HepG2 (cell line): ENCODE measurements around the gene DIPK1C. TPM values are rescaled to one million over a fixed set of nuclear protein-coding genes. Genes with fewer than 3 reads are reported as not detected.

Experiments used
- CREB1 ChIP-seq, 2 experiments: fragments of 450-650 bp in 1 of 2; IDR thresholded peaks; 2 replicates each; pipeline ENCODE4 v1.6.1; 2016 to 2017; ENCODE audit warnings: control low read depth in 1 of 2, mild to moderate bottlenecking in 1 of 2, missing compliant biosample characterization in 1 of 2, missing genetic modification characterization in 1 of 2
- DZIP1 ChIP-seq: sonication (generic); formaldehyde crosslinking; IDR thresholded peaks from 2 replicates; pipeline ENCODE4 v1.5.0; 2020; ENCODE audit warnings: mild to moderate bottlenecking, missing genetic modification reagents
- GLMP ChIP-seq: sonication (generic); formaldehyde crosslinking; IDR thresholded peaks from 2 replicates; pipeline ENCODE4 v1.9.0; 2021; ENCODE audit warnings: missing genetic modification reagents, mild to moderate bottlenecking, borderline replicate concordance
- HOXA3 ChIP-seq: sonication (generic); formaldehyde crosslinking; IDR thresholded peaks from 2 replicates; pipeline ENCODE4 v1.5.0; 2020; ENCODE audit warnings: missing genetic modification reagents
- KIAA2018 ChIP-seq: sonication (generic); formaldehyde crosslinking; IDR thresholded peaks from 2 replicates; pipeline ENCODE4 v1.5.0; 2020; ENCODE audit warnings: mild to moderate bottlenecking, missing genetic modification reagents, borderline replicate concordance
- NFE2L2 ChIP-seq: fragments of 150-350 bp; IDR thresholded peaks from 2 replicates; pipeline ENCODE4 v1.6.1; 2014; ENCODE audit warnings: low read length
- PHF8 ChIP-seq: sonication (generic); formaldehyde crosslinking; IDR thresholded peaks from 2 replicates; pipeline ENCODE4 v1.5.0; 2020; ENCODE audit warnings: missing genetic modification reagents
- POGK ChIP-seq: sonication (generic); formaldehyde crosslinking; conservative IDR thresholded peaks from 2 replicates; pipeline ENCODE4 v1.8.0; 2022; ENCODE audit warnings: mild to moderate bottlenecking, moderate library complexity, missing genetic modification reagents
- RXRB ChIP-seq: IDR thresholded peaks from 2 replicates; pipeline ENCODE4 v1.6.1; 2016; ENCODE audit warnings: borderline replicate concordance, missing genetic modification reagents, missing compliant biosample characterization
- U2AF1 ChIP-seq: fragments of 200-400 bp; formaldehyde crosslinking; optimal IDR thresholded peaks from 2 replicates; pipeline ENCODE3; 2017; ENCODE audit warnings: mild to moderate bottlenecking, low read depth, low read length
- XRCC5 ChIP-seq: fragments of 200-400 bp; formaldehyde crosslinking; optimal IDR thresholded peaks from 2 replicates; pipeline ENCODE3; 2017; ENCODE audit warnings: mild to moderate bottlenecking, low read length
- ZBTB7A ChIP-seq: sonication (generic); formaldehyde crosslinking; IDR thresholded peaks from 2 replicates; pipeline ENCODE4 v1.8.0; 2022; ENCODE audit warnings: mild to moderate bottlenecking, missing genetic modification reagents
- ZNF33B ChIP-seq: sonication (generic); formaldehyde crosslinking; IDR thresholded peaks from 2 replicates; pipeline ENCODE4 v1.5.1; 2020; ENCODE audit warnings: mild to moderate bottlenecking, missing genetic modification reagents
- ZNF446 ChIP-seq: sonication (generic); formaldehyde crosslinking; IDR thresholded peaks from 2 replicates; pipeline ENCODE4 v1.5.0; 2020; ENCODE audit warnings: mild to moderate bottlenecking, missing genetic modification reagents
- ZNF501 ChIP-seq: sonication (generic); formaldehyde crosslinking; IDR thresholded peaks from 2 replicates; pipeline ENCODE4 v1.5.1; 2020; ENCODE audit warnings: mild to moderate bottlenecking, moderate library complexity, missing genetic modification reagents
- ZNF768 ChIP-seq: sonication (generic); formaldehyde crosslinking; IDR thresholded peaks from 2 replicates; pipeline ENCODE4 v1.4.0; 2020; ENCODE audit warnings: missing genetic modification reagents
- ZNF792 ChIP-seq: IDR thresholded peaks from 2 replicates; pipeline ENCODE4 v1.6.1; 2016
- polyA plus RNA-seq, 8 experiments: library from polyadenylated mRNA; depleted of rRNA in 3 of 8; stranded (reverse) in 7 of 8; unstranded in 1 of 8; fragments of >200 nt; fragmentation: Illumina TruSeq in 4 of 8; extraction: Trizol in 4 of 8; gene quantifications; 2 replicates each; pipeline versions ENCODE4 v1.2.1 to v1.2.3, GENCODE V29; 2011 to 2016; ENCODE audit warnings: low read depth in 4 of 8, missing spikeins in 1 of 8, mixed read lengths in 1 of 8; ENCODE audit not compliant: insufficient read depth in 1 of 8
- total RNA-seq, 5 experiments: library from RNA; depleted of rRNA; stranded (reverse); fragments of >200 nt; fragmentation: Illumina TruSeq; extraction: Trizol; gene quantifications; 2 replicates each; pipeline ENCODE4 v1.2.3, GENCODE V29; 2016; ENCODE audit warnings: low read depth in 1 of 5

Gene DIPK1C
- total and polyA plus RNA-seq, 2 of the 13 experiments (the other 11 are each of a cell fraction or from before 2014, with no cell fraction given), result 1.8 TPM; not detected in 1

- TF ChIP-seq KIAA2018 (CRISPR knock-in tag) (no peak), ZNF768 (no peak), ZNF33B (CRISPR knock-in tag) (no peak), RXRB (0 out of 2 replicates have a peak, but pooled peaks have one; percentile 6), GLMP (CRISPR knock-in tag) (no peak), U2AF1 (no peak), XRCC5 (no peak), ZNF792 (no peak), DZIP1 (CRISPR knock-in tag) (no peak), ZNF446 (CRISPR knock-in tag) (no peak), ZNF501 (CRISPR knock-in tag) (no peak), PHF8 (no peak), POGK (CRISPR knock-in tag) (no peak), ZBTB7A (CRISPR knock-in tag) (no peak), HOXA3 (peak; percentile 26; the same call in 1 of the 2 replicates), CREB1 (IDR thresholded peaks at IDR 0.05) (peak; percentile 21; the same call in 1 of the 2 replicates), CREB1 (CRISPR knock-in tag; IDR thresholded peaks at IDR 0.05) (peak; percentile 57; the same call in 1 of the 2 replicates), NFE2L2 (no peak)
These were observed 23.1 kb upstream of the DIPK1C start (continued) for GRCh38 chr18:74480149-74480651.
